ENCODE data around the gene ALS2. TPM values are rescaled to one million over a fixed set of nuclear protein-coding genes. Genes with fewer than 3 reads are reported as not detected.

The ALS2 gene
- total RNA-seq, 1 donor from 2014 or later, result 11.6 TPM

- ATAC-seq (ENCODE audit: low read depth), result no peak
- no peaks in the 10 kb centered on the region for H3K4me1 Mint-ChIP-seq
- DNase-seq, result no peak
- H3K4me3 Mint-ChIP-seq, result no peak overlapping the region
- no peaks in the 10 kb centered on the region for H3K9me3 Mint-ChIP-seq
- no peaks in the 10 kb centered on the region for H3K27me3 Mint-ChIP-seq
- peaks cover 28% of the 10 kb centered on the region for H3K36me3 Mint-ChIP-seq (ENCODE audit: low read depth)
- TF ChIP-seq CTCF (IDR thresholded peaks at IDR 0.05), result no peak
- ChIA-PET POLR2A (no interaction called here), CTCF (no interaction called here)
- intact Hi-C loops (cut with micrococcal nuclease), result no loop called here
- no peak overlapping the region for H3K27ac Mint-ChIP-seq
Measured at GRCh38 chr2:201701646-201702045, 79.1 kb downstream of the ALS2 start.

- no peak for TF ChIP-seq CTCF (IDR thresholded peaks at IDR 0.05)
- Mint-ChIP-seq H3K27me3 (no peaks in the 10 kb centered on the region), H3K27ac (no peak overlapping the region), H3K4me1 (no peaks in the 10 kb centered on the region), H3K4me3 (no peak overlapping the region), H3K9me3 (no peaks in the 10 kb centered on the region), H3K36me3 (ENCODE audit: low read depth) (peaks cover 19% of the 10 kb centered on the region)
- ChIA-PET POLR2A (no interaction called here), CTCF (no interaction called here)
- ATAC-seq (ENCODE audit: low read depth) (no peak), DNase-seq (no peak)
- intact Hi-C loops (cut with micrococcal nuclease), result no loop called here
Measured at GRCh38 chr2:201699416-201699815, 81.3 kb downstream of the ALS2 start.

- no peak for DNase-seq
- no peaks in the 10 kb centered on the region for H3K9me3 Mint-ChIP-seq
- no peak for TF ChIP-seq CTCF (IDR thresholded peaks at IDR 0.05)
- intact Hi-C loops (cut with micrococcal nuclease), result no loop called here
- H3K27me3 Mint-ChIP-seq, result peaks cover 2% of the 10 kb centered on the region
- H3K27ac Mint-ChIP-seq, result no peak within 1 kb of the TSS
- no peak for ATAC-seq (ENCODE audit: low read depth)
- POLR2A ChIA-PET, result no interaction called here
- H3K4me3 Mint-ChIP-seq, result no peak within 1 kb of the TSS
- CTCF ChIA-PET, result no interaction called here
- peaks cover 12% of the 10 kb centered on the region for H3K36me3 Mint-ChIP-seq (ENCODE audit: low read depth)
- no peaks in the 10 kb centered on the region for H3K4me1 Mint-ChIP-seq
Measured at GRCh38 chr2:201698588-201699226, 82.0 kb downstream of the ALS2 start, which contains the start of gene MPP4. TSS of gene MPP4 (minus strand) at chr2:201698644. CDS start at chr2:201693954, 4,690 bp downstream.

- CTCF ChIA-PET, result no interaction called here
- TF ChIP-seq CTCF (IDR thresholded peaks at IDR 0.05), result no peak
- ATAC-seq (ENCODE audit: low read depth) (no peak), DNase-seq (no peak)
- no peaks in the 10 kb centered on the region for H3K9me3 Mint-ChIP-seq
- POLR2A ChIA-PET, result no interaction called here
- H3K36me3 Mint-ChIP-seq (ENCODE audit: low read depth), result peaks cover 8% of the 10 kb centered on the region
- peaks cover 2% of the 10 kb centered on the region for H3K27me3 Mint-ChIP-seq
- intact Hi-C loops (cut with micrococcal nuclease), result no loop called here
- H3K4me3 Mint-ChIP-seq, result no peak overlapping the region
- no peak overlapping the region for H3K27ac Mint-ChIP-seq
- H3K4me1 Mint-ChIP-seq, result no peaks in the 10 kb centered on the region
Measured at GRCh38 chr2:201697899-201698298, 82.8 kb downstream of the ALS2 start.

GRCh38 chr2:201696151-201696659 is 84.5 kb downstream of the ALS2 start:
- no peak for TF ChIP-seq CTCF (IDR thresholded peaks at IDR 0.05)
- DNase-seq (no peak), ATAC-seq (ENCODE audit: low read depth) (no peak)
- Mint-ChIP-seq H3K36me3 (ENCODE audit: low read depth) (peaks cover 8% of the 10 kb centered on the region), H3K4me1 (no peaks in the 10 kb centered on the region), H3K27me3 (peaks cover 2% of the 10 kb centered on the region), H3K27ac (no peak overlapping the region), H3K4me3 (no peak overlapping the region), H3K9me3 (no peaks in the 10 kb centered on the region)
- ChIA-PET POLR2A (no interaction called here), CTCF (no interaction called here)
- intact Hi-C loops (cut with micrococcal nuclease), result no loop called here

Data from activated B cell treated with CpG ODN at 0.5 μM for 24 hours (primary cell).